ENCODE measurements around the gene SLC39A1. TPM values are rescaled to one million over a fixed set of nuclear protein-coding genes. Genes with fewer than 3 reads are reported as not detected.

Gene SLC39A1
- total and polyA plus RNA-seq, 9 of the 15 experiments (the other 6 are each of a cell fraction or from before 2014, with no cell fraction given), result 9.9 to 81.1 (median 62.7) TPM

- TF ChIP-seq E2F4 (CRISPR knock-in tag; IDR thresholded peaks at IDR 0.05; ENCODE audit: low read depth) (no peak), ZBTB40 (IDR thresholded peaks at IDR 0.05) (peak; percentile 45; the same call in 1 of the 2 replicates), ZBTB40 (CRISPR knock-in tag; IDR thresholded peaks at IDR 0.05) (no peak), SAFB (IDR thresholded peaks at IDR 0.05; ENCODE audit: borderline replicate concordance, low read depth, low read length) (no peak), SIN3B (IDR thresholded peaks at IDR 0.05; ENCODE audit: low read depth) (no peak), ARNT (IDR thresholded peaks at IDR 0.05) (0 out of 4 replicates have a peak, but pooled peaks of 1 of the 2 experiments have one; percentile 26), ZNF253 (CRISPR knock-in tag; conservative IDR thresholded peaks at IDR 0.05) (no peak), ZNF830 (CRISPR knock-in tag; IDR thresholded peaks at IDR 0.05) (no peak), ZNF212 (CRISPR knock-in tag; IDR thresholded peaks at IDR 0.05) (no peak), ASH1L (IDR thresholded peaks at IDR 0.05; ENCODE audit: borderline replicate concordance, low read depth, partially characterized antibody) (peak; percentile 20), ZNF12 (CRISPR knock-in tag; IDR thresholded peaks at IDR 0.05) (no peak), ZNF551 (CRISPR knock-in tag; IDR thresholded peaks at IDR 0.05) (no peak), ELK3 (CRISPR knock-in tag; IDR thresholded peaks at IDR 0.05) (no peak), POLR2H (tag; IDR thresholded peaks at IDR 0.05; ENCODE audit: low read depth) (no peak), USF2 (CRISPR knock-in tag; IDR thresholded peaks at IDR 0.05) (no peak), NR2C2 (CRISPR knock-in tag; IDR thresholded peaks at IDR 0.05) (no peak), NR2C2 (tag; IDR thresholded peaks at IDR 0.05) (no peak), OTX1 (CRISPR knock-in tag; IDR thresholded peaks at IDR 0.05) (no peak)
Measured at GRCh38 chr1:153985341-153985912, 22.1 kb upstream of the SLC39A1 start (continued).
